Uterus (tissue), 2 donors: ENCODE data around the gene DHX8.

Experiments
- CTCF ChIP-seq, 4 experiments: fragments of 200-600 bp in 2 of 4; fragments of 450-650 bp in 2 of 4; sonication (generic) in 2 of 4; IDR thresholded peaks; one replicate each; pipeline ENCODE4 v1.5.1; 2016 to 2019; ENCODE audit warnings: antibody characterized with exemption in 4 of 4, mild to moderate bottlenecking in 2 of 4, moderate library complexity in 1 of 4
- POLR2A ChIP-seq, 2 donors: fragments of 450-650 bp; IDR thresholded peaks; one replicate each; pipeline ENCODE4 v1.6.1; 2016; ENCODE audit warnings: antibody characterized with exemption in 2 of 2, mild to moderate bottlenecking in 1 of 2, moderate library complexity in 1 of 2

GRCh38 chr17:43531955-43532354, 48.2 kb downstream of the DHX8 start:
- TF ChIP-seq CTCF (IDR thresholded peaks at IDR 0.05): no peak
- no peak for TF ChIP-seq POLR2A (IDR thresholded peaks at IDR 0.05)
